Activated T-cell treated with anti-CD3 and anti-CD28 coated beads, Interleukin-2, amount 50 U/mL, for 24 hours (primary cell): Measurements from ENCODE around the gene SLC12A3.

ENCODE experiments used
- DNase-seq: peaks from one replicate; pipeline ENCODE4 v3.0.0-alpha.2; 2020
- H3K27ac Mint-ChIP-seq: 2 replicates; pipeline ENCODE4 v1.8.0; 2020; ENCODE audit warnings: mild to moderate bottlenecking, mixed read lengths
- H3K27me3 Mint-ChIP-seq: 2 replicates; pipeline ENCODE4 v1.8.0; 2020; ENCODE audit warnings: mixed read lengths
- H3K36me3 Mint-ChIP-seq: 2 replicates; pipeline ENCODE4 v1.8.0; 2020; ENCODE audit warnings: low read depth, mixed read lengths
- H3K4me1 Mint-ChIP-seq: 2 replicates; pipeline ENCODE4 v1.8.0; 2020; ENCODE audit warnings: low read depth, mixed read lengths
- H3K4me3 Mint-ChIP-seq: 2 replicates; pipeline ENCODE4 v1.8.0; 2020; ENCODE audit warnings: mild to moderate bottlenecking, moderate library complexity, mixed read lengths
- H3K9me3 Mint-ChIP-seq: 2 replicates; pipeline ENCODE4 v1.8.0; 2020; ENCODE audit warnings: mixed read lengths

SLC12A3 gene

DNA sequence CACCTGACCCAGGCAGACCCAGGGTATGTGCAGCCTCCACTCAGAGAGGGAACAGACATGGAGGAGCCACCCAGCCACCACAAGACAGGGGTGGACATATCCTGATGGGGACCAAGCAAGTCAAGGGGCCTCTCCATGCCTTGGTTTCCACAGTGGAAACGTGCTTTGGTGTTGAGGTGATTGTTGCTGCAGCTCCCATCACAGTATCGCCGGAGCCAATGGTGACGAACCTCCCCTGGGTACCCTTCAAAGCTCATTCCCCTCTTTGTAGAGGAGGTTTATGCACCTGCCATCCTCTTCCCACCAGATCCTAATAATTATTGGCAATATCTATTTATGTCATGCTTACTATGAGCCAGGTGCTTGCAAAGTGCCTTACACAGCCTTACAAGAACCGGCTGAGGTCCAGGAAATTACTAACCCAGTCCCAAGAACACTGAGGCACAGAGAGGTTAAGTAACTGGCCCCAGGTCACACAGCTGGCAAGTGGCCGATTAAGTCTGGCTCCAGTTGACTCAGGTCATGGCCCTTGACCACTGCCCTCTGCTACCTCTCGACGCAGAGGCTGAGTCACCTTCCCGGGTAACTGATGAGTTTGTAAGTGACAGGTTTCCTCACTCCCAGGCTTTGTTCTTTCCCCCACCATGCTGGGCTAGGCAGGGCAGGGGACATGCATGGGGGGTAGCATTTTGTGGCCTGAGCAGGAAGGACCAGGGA is 20.6 kb downstream of the SLC12A3 start:
- no peaks in the 10 kb centered on the region for H3K4me1 Mint-ChIP-seq
- no peak overlapping the region for H3K4me3 Mint-ChIP-seq
- H3K36me3 Mint-ChIP-seq: no peaks in the 10 kb centered on the region
- DNase-seq: no peak
- no peak overlapping the region for H3K27ac Mint-ChIP-seq
- H3K9me3 Mint-ChIP-seq: no peaks in the 10 kb centered on the region
- no peaks in the 10 kb centered on the region for H3K27me3 Mint-ChIP-seq

DNA sequence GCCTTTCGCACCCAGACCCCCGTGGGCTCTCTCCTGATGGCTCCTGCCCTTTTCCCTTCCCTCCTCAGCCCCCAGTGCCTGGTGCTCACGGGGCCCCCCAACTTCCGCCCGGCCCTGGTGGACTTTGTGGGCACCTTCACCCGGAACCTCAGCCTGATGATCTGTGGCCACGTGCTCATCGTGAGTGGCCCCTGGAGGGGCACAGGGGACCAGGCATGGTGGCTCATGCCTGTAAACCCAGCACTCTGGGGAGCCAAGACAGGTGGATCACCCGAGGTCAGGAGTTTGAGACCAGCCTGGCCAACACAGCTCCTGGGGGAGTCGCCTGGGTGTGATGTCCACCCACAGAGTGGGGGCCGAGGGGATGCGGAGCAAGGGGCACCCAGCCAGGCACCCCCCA is 21.3 kb downstream of the SLC12A3 start:
- Mint-ChIP-seq H3K27ac (no peak overlapping the region), H3K27me3 (no peaks in the 10 kb centered on the region), H3K9me3 (no peaks in the 10 kb centered on the region), H3K36me3 (no peaks in the 10 kb centered on the region), H3K4me1 (no peaks in the 10 kb centered on the region), H3K4me3 (no peak overlapping the region)
- no peak for DNase-seq

DNA sequence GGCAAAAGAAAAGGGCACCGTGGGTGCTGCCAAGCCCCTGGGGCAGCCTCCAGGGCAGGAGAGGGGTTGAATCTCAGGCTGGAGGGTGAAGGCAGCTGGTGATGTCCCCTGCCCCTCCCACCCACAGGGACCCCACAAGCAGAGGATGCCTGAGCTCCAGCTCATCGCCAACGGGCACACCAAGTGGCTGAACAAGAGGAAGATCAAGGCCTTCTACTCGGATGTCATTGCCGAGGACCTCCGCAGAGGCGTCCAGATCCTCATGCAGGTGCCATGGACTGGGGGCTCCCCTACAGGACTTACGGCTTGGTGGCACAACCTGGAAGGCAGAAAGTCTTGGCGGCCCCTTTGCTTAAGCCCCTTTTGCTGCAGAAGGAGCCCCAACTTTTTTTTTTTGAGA is 21.8 kb downstream of the SLC12A3 start:
- Mint-ChIP-seq H3K27ac (no peak overlapping the region), H3K4me1 (no peaks in the 10 kb centered on the region), H3K27me3 (no peaks in the 10 kb centered on the region), H3K36me3 (no peaks in the 10 kb centered on the region), H3K9me3 (no peaks in the 10 kb centered on the region), H3K4me3 (no peak overlapping the region)
- no peak for DNase-seq

DNA sequence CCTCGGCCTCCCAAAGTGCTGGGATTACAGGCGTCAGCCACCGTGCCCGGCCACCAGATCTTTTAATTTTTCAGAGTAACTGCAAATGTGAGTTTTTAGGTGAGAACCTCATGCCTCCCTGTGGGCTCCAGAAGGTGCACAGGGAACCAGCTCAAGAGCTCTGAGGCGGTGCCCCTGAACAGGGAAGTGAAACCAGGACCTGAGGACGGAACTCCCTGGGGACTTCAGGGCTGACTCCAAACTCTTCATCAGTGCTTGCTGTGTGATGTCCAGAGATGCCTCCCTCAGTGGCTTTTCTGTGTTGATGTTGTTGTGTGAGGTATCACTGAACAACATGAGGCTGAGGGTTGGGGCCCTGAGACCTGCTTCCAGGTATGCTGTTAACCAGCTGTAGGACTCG is 23.8 kb downstream of the SLC12A3 start:
- no peak overlapping the region for H3K27ac Mint-ChIP-seq
- no peaks in the 10 kb centered on the region for H3K4me1 Mint-ChIP-seq
- no peaks in the 10 kb centered on the region for H3K9me3 Mint-ChIP-seq
- H3K27me3 Mint-ChIP-seq: no peaks in the 10 kb centered on the region
- no peaks in the 10 kb centered on the region for H3K36me3 Mint-ChIP-seq
- no peak overlapping the region for H3K4me3 Mint-ChIP-seq
- DNase-seq: no peak

DNA sequence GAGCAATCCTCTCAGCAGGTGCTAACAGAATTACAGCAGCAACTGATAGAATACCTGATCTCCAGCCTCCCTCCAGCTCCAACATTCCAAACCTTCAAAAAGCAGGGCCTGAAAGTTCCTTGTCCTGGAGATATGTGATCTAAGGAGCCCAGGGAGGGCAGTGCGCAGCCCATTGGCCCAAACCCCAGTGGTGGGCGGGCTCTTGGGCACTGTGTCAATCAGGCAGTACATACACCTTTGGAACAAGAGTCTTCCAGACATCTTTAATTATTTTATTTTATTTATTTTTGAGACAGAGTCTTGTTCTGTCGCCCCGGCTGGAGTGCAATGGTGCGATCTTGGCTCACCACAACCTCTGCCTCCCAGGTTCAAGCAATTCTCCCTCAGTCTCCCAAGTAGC is 24.2 kb downstream of the SLC12A3 start:
- H3K27ac Mint-ChIP-seq: no peak overlapping the region
- no peak overlapping the region for H3K4me3 Mint-ChIP-seq
- no peaks in the 10 kb centered on the region for H3K36me3 Mint-ChIP-seq
- no peak for DNase-seq
- H3K4me1 Mint-ChIP-seq: no peaks in the 10 kb centered on the region
- no peaks in the 10 kb centered on the region for H3K9me3 Mint-ChIP-seq
- H3K27me3 Mint-ChIP-seq: no peaks in the 10 kb centered on the region

DNA sequence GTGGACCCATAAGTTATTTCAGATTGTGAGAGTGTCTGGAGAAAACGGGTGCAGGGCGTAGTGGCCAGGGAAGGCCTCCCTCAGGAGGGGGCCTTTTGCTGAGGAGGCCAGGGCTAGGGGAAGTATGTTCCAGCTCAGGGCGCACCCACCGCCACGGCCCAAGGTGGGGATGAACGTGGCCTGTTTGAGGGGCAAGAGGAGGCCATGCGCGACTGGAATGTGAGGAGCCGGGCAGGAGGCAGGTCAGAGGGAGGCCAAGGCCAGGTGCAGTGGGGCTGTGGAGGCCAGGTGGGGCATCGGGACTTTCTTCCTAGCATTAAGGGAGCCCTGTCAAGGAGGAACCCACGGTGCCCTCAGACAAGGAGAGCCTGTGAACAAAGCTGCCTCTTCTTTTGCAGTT is 26.7 kb downstream of the SLC12A3 start:
- DNase-seq: no peak
- Mint-ChIP-seq H3K4me3 (no peak overlapping the region), H3K27ac (no peak overlapping the region), H3K36me3 (no peaks in the 10 kb centered on the region), H3K4me1 (no peaks in the 10 kb centered on the region), H3K9me3 (no peaks in the 10 kb centered on the region), H3K27me3 (no peaks in the 10 kb centered on the region)

DNA sequence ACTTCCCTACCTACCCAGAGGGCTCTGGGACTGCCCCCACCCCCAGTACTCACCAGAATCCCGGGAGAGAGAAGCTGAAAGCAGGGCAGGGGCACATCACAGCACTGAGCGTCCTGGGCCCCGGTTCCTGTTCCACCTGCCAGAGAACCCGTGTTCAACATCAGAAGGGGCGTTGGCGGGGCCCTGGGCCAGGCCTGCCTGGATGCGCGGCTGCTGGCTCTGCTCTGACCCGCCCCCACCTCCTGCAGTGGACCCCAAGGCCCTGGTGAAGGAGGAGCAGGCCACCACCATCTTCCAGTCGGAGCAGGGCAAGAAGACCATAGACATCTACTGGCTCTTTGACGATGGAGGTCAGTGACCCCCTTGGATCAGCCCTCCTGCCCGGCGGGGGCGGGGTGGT is 27.7 kb downstream of the SLC12A3 start:
- Mint-ChIP-seq H3K4me3 (no peak overlapping the region), H3K36me3 (no peaks in the 10 kb centered on the region), H3K27me3 (no peaks in the 10 kb centered on the region), H3K9me3 (no peaks in the 10 kb centered on the region), H3K4me1 (no peaks in the 10 kb centered on the region), H3K27ac (no peak overlapping the region)
- no peak for DNase-seq

DNA sequence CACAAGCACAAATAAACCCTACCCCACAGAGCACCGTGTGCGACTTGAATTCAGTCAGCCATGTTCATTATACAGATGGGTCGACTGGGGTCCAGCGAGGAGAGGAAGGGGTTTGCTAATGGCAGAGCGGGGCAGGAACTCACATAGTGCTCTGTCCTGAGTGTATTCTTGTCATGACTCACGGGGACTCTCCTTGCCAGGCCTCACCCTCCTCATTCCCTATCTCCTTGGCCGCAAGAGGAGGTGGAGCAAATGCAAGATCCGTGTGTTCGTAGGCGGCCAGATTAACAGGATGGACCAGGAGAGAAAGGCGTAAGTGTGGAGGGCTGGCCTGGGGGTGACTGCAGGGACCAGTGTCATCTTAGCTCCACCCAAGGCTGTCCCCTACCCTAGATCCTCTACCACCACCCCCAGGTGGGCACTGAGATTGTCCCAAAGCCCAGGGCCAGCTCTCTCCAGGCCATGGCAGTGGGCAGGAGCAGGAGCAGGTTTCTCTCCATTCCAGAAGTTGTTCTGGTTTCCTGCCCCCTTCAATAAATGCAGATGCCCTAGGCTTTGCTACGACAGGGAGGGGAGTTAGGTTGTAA is 29.4 kb downstream of the SLC12A3 start:
- Mint-ChIP-seq H3K27ac (no peak overlapping the region), H3K4me3 (no peak overlapping the region), H3K4me1 (peaks cover 10% of the 10 kb centered on the region), H3K9me3 (no peaks in the 10 kb centered on the region), H3K27me3 (no peaks in the 10 kb centered on the region), H3K36me3 (no peaks in the 10 kb centered on the region)
- no peak for DNase-seq

DNA sequence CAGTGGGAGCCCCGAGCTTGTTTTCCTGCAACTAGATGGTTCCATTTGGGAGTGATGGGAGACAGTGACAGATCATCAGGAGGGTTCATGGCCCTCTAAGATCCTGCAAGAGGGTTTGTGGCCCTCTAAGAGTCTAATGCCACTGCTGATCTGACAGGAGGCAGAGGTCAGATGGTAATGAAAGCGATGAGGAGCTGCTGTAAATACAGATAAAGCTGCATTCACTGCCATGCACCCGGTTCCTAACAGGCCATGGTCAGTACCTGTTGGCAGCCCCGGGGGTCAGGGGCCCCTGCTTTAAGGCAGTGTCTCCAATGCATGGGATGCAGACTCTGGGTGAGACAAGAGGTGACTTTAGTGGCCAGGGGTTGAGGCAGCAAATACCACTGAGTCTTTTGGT is 30.8 kb downstream of the SLC12A3 start:
- Mint-ChIP-seq H3K36me3 (no peaks in the 10 kb centered on the region), H3K27ac (no peak overlapping the region), H3K9me3 (no peaks in the 10 kb centered on the region), H3K4me3 (no peak overlapping the region), H3K4me1 (peaks cover 16% of the 10 kb centered on the region), H3K27me3 (peaks cover under 1% of the 10 kb centered on the region)
- no peak for DNase-seq

DNA sequence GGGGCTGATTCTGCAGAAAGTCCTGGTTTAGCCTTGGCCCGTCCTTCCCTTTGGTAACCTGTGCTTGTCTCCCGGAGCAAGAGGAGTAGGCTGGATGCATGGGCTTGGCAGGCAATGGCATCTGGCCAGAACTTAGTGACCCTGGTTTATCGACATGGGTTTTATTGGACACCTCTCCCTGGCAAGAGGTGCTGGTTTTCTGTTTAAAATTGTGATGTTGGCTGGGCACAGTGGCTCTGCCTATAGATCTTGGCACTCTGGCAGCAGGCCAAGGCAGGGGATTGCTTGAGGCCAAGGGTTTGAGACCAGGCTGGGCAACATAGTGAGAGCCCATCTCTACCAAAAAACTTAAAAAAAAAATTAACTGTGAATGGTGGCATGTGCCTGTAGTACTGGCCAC is 31.2 kb downstream of the SLC12A3 start:
- Mint-ChIP-seq H3K36me3 (no peaks in the 10 kb centered on the region), H3K9me3 (no peaks in the 10 kb centered on the region), H3K4me3 (no peak overlapping the region), H3K4me1 (peaks cover 16% of the 10 kb centered on the region), H3K27ac (no peak overlapping the region), H3K27me3 (peaks cover 4% of the 10 kb centered on the region)
- DNase-seq: no peak

DNA sequence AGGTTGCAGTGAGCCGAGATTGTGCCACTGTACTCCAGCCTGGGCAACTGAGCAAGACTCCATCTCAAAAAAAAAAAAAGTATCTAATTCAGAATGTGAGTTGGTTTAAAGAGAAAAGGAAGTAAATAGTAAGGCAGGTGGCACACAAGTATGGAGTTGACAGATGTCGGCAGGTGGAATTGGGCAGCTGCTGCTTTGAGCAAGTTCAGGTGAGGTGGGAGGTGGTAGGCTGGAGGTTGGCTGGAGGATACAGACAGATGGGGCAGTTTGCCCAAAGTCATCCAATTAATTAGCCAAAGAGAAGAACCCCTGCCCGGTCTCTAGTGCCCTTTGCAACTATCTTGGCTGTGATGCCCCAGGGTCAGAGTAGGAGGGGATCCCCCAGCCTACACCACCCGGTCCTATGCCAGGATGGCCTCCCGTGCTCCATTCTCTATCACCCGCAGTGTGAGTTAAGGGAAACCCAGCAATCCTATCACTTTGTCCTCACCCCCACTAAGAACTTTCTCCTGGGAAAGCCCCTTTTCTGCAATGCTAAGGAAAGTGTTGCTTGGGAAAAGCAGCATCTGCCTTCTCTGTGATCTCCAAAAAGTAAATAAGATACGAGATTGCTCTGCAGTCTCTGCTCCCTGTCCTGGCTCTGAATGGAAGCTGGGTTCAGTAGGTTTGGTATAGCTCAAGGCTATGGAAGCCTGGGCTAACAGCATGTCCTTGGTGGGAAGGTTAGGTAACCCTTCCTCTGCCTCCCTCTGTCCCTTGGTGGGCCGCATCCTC is 32.2 kb downstream of the SLC12A3 start:
- Mint-ChIP-seq H3K4me1 (peaks cover 16% of the 10 kb centered on the region), H3K4me3 (no peak overlapping the region), H3K9me3 (no peaks in the 10 kb centered on the region), H3K27ac (no peak overlapping the region), H3K27me3 (peaks cover 4% of the 10 kb centered on the region), H3K36me3 (no peaks in the 10 kb centered on the region)
- DNase-seq: no peak

DNA sequence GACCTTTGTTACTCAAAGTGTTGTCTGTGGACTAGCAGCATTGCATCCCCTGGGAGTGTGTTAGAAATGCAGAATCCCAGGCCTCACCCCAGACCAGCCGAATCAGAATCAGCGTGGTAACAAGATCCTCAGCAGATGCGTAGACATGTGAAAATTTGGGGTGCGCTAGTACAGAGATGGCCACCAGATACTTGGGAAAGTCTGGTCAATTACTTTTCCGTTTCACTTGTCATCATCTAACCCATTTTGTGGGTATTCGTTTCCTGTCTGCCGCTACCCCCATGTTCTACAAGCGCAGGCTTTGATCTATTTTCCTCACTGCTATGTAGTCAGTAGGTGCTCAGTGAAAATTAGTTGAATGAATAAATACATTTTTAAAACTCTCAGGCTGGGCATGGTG is 33.8 kb downstream of the SLC12A3 start:
- Mint-ChIP-seq H3K27ac (no peak overlapping the region), H3K4me1 (peaks cover 16% of the 10 kb centered on the region), H3K4me3 (no peak overlapping the region), H3K27me3 (peaks cover 4% of the 10 kb centered on the region), H3K36me3 (no peaks in the 10 kb centered on the region), H3K9me3 (no peaks in the 10 kb centered on the region)
- DNase-seq: no peak

DNA sequence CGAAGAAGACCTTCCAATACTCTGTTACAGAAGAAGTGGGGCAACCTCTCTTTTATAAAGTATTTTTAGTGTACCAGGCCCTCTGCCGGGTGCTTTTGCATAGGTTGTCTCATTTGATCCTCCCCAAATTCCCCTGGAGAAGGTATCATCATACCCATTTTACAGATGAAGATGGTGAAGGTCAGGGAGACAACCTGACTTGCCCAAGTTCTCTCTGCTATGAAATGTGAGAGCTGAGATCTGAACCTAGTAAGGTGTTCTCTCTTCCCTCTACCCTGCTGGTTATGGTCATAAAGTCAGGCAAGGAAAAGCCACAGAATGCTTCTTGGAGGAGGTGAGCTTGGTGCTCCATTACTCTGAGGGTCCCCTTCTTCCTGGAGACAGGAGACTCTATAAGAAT is 38.9 kb downstream of the SLC12A3 start:
- Mint-ChIP-seq H3K9me3 (peaks cover 3% of the 10 kb centered on the region), H3K36me3 (no peaks in the 10 kb centered on the region), H3K4me3 (no peak overlapping the region), H3K27ac (no peak overlapping the region), H3K27me3 (peaks cover 4% of the 10 kb centered on the region), H3K4me1 (peaks cover 11% of the 10 kb centered on the region)
- DNase-seq: no peak

DNA sequence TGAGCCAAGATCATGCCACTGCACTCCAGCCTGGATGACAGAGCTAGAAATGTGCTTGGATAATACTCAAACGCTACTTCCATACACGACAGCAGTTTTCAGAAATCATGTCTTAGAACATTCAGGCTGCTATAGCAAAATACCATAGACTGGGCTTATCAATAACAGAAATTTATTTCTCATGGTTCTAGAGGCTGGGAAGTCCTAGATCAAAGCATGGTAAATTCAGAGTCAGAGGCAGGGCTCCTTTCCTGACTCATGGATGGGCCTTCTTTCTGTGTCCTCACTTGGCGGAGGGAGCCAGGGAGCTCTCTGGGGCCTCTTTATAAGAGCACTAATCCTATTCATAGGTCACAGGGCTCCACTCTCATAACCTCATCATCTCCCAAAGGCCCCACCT is 42.4 kb downstream of the SLC12A3 start:
- Mint-ChIP-seq H3K4me1 (peaks cover 22% of the 10 kb centered on the region), H3K9me3 (peaks cover 3% of the 10 kb centered on the region), H3K4me3 (no peak overlapping the region), H3K27ac (no peak overlapping the region), H3K27me3 (no peaks in the 10 kb centered on the region), H3K36me3 (no peaks in the 10 kb centered on the region)
- DNase-seq: no peak

DNA sequence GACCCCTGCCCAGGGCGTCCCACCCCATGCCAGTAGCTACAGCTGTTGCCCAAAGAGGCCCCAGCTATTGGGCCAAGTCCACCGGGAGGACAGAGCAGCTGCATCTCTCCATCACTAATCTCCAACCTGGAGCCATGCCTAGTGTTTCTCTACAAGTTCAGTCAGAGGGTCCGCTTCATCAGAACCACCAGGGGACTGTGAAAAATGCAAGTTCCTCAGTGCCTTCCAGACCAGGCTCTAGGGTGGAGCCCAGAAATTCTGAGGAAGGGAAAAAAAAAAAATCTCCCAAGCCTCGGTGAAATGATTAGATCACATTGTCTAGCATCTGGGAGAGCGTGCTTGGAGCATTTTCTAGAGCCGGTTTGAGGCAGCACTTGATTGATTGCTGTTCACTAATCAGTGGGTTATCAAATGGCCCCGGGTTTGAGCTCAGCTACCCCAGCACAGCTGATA is 44.5 kb downstream of the SLC12A3 start:
- Mint-ChIP-seq H3K36me3 (no peaks in the 10 kb centered on the region), H3K27ac (no peak overlapping the region), H3K27me3 (no peaks in the 10 kb centered on the region), H3K9me3 (peaks cover 3% of the 10 kb centered on the region), H3K4me3 (no peak overlapping the region), H3K4me1 (peaks cover 28% of the 10 kb centered on the region)
- DNase-seq: no peak
